ENCODE data around the gene PPIH. TPM values are rescaled to one million over a fixed set of nuclear protein-coding genes. Genes with fewer than 3 reads are reported as not detected.

PPIH gene
- total and polyA plus RNA-seq, 10 of the 15 experiments (the other 5 are each of a cell fraction or from before 2014, with no cell fraction given): 75.1 to 172 (median 122) TPM

DNA sequence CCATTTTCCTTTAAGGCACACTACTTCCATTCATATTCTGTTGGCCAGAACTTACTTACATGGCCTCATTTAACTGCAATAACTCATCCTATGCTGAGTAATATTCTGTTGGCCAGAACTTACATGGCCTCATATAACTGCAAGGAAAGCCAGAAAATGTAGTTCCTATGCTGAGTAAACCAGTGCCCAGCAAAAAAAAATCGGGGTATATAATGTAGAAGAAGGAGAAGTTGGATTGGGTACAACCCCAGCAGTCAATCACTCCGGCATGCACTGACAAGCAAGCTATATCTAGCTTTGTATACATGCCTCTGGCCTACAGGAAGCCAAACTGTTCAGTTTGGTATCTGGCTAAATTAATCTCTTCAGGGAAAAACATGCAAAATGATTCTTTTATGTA lies 39.4 kb upstream of the PPIH start:
- H3K4me1 ChIP-seq (ENCODE audit: control insufficient read depth, insufficient read depth, low read length): no peaks in the 10 kb centered on the region
- 38% methylated on average over 2 of the region's 2 CpGs for WGBS (ENCODE audit: insufficient coverage, insufficient replicate concordance, low lambda C conversion rate, missing lambda C conversion rate)
- H3K36me3 ChIP-seq (ENCODE audit: control insufficient read depth in 2 of 2, insufficient read depth in 2 of 2, low read length in 1 of 2): no peaks in the 10 kb centered on the region
- H3K9ac ChIP-seq (ENCODE audit: control insufficient read depth, insufficient read depth, low read length): no peak overlapping the region
- no peaks in the 10 kb centered on the region for H3K27me3 ChIP-seq (replicated peaks in 1 of 2; ENCODE audit: control insufficient read depth in 2 of 2, insufficient read depth in 2 of 2, low read length in 1 of 2)
- DNase-seq (ENCODE audit: low read depth, low spot score) (no peak), FAIRE-seq (no peak), ATAC-seq (no peak)
- H4K20me1 ChIP-seq (ENCODE audit: control insufficient read depth, insufficient read depth): no peaks in the 10 kb centered on the region
- no peak overlapping the region for H3K27ac ChIP-seq (ENCODE audit: control insufficient read depth, insufficient read depth)
- BruUV-seq (replicated peaks): no TSS peak
- POLR2A ChIA-PET: no interaction called here
- CTCF ChIA-PET: no interaction called here
- H3K4me3 ChIP-seq: no peak overlapping the region
- no peaks in the 10 kb centered on the region for H3K79me2 ChIP-seq (ENCODE audit: control insufficient read depth, insufficient read depth, low read length)
- intact Hi-C loops (cut with micrococcal nuclease; ENCODE audit: unreplicated experiment): no loop called here
- SMC1A ChIA-PET (ENCODE audit: uncharacterized antibody, unreplicated experiment): no interaction called here
- in situ Hi-C loops (cut with MboI): no loop called here
- H3K4me2 ChIP-seq (ENCODE audit: control insufficient read depth, insufficient read depth): no peak overlapping the region
- no peaks in the 10 kb centered on the region for H3K9me3 ChIP-seq (replicated peaks; ENCODE audit: control insufficient read depth, insufficient read depth, low read length)
- TF ChIP-seq TARDBP (IDR thresholded peaks at IDR 0.05; ENCODE audit: borderline replicate concordance): no peak
- TF ChIP-seq BMI1 (IDR thresholded peaks at IDR 0.05; ENCODE audit: borderline replicate concordance): no peak
- TF ChIP-seq ATF7 (IDR thresholded peaks at IDR 0.05; ENCODE audit: low read depth): no peak
- no peak for TF ChIP-seq SREBF2 (IDR thresholded peaks at IDR 0.05; ENCODE audit: low read length)
- TF ChIP-seq CBFB (IDR thresholded peaks at IDR 0.05; ENCODE audit: low read depth): no peak
- no peak for TF ChIP-seq DPF2 (IDR thresholded peaks at IDR 0.05)
- TF ChIP-seq RAD51 (IDR thresholded peaks at IDR 0.05): no peak
- TF ChIP-seq MEF2A (IDR thresholded peaks at IDR 0.05; ENCODE audit: insufficient read depth, low read depth, low read length): no peak
- TF ChIP-seq NFXL1 (IDR thresholded peaks at IDR 0.05; ENCODE audit: borderline replicate concordance): no peak
- TF ChIP-seq RFX5 (IDR thresholded peaks at IDR 0.05; ENCODE audit: low read depth, low read length): no peak
- no peak for TF ChIP-seq SPI1 (IDR thresholded peaks at IDR 0.05; ENCODE audit: borderline replicate concordance, insufficient read depth, low read depth, low read length)
- TF ChIP-seq NR2C2 (IDR thresholded peaks at IDR 0.05; ENCODE audit: borderline replicate concordance, control insufficient read depth, insufficient read length, low read depth): no peak
- no peak for TF ChIP-seq RB1 (IDR thresholded peaks at IDR 0.05; ENCODE audit: borderline replicate concordance)
- no peak for TF ChIP-seq HCFC1 (IDR thresholded peaks at IDR 0.05; ENCODE audit: low read length)
- TF ChIP-seq, protein P1, sequence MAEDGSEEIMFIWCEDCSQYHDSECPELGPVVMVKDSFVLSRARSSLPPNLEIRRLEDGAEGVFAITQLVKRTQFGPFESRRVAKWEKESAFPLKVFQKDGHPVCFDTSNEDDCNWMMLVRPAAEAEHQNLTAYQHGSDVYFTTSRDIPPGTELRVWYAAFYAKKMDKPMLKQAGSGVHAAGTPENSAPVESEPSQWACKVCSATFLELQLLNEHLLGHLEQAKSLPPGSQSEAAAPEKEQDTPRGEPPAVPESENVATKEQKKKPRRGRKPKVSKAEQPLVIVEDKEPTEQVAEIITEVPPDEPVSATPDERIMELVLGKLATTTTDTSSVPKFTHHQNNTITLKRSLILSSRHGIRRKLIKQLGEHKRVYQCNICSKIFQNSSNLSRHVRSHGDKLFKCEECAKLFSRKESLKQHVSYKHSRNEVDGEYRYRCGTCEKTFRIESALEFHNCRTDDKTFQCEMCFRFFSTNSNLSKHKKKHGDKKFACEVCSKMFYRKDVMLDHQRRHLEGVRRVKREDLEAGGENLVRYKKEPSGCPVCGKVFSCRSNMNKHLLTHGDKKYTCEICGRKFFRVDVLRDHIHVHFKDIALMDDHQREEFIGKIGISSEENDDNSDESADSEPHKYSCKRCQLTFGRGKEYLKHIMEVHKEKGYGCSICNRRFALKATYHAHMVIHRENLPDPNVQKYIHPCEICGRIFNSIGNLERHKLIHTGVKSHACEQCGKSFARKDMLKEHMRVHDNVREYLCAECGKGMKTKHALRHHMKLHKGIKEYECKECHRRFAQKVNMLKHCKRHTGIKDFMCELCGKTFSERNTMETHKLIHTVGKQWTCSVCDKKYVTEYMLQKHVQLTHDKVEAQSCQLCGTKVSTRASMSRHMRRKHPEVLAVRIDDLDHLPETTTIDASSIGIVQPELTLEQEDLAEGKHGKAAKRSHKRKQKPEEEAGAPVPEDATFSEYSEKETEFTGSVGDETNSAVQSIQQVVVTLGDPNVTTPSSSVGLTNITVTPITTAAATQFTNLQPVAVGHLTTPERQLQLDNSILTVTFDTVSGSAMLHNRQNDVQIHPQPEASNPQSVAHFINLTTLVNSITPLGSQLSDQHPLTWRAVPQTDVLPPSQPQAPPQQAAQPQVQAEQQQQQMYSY (CRISPR knock-in tag; IDR thresholded peaks at IDR 0.05): no peak
- RAD21 ChIA-PET (ENCODE audit: unreplicated experiment): no interaction called here
- no peak overlapping the region for H2AFZ ChIP-seq (ENCODE audit: control insufficient read depth, low read depth, low read length)
